ENCODE results near the gene PTGDS. TPM values are rescaled to one million over a fixed set of nuclear protein-coding genes. Genes with fewer than 3 reads are reported as not detected.

Gene PTGDS
- total RNA-seq, 1 donor from 2014 or later = not detected

GRCh38 chr9:136943291-136944211 lies 33.8 kb upstream of the PTGDS start:
- POLR2A ChIA-PET = interaction anchor here (0.6 to 1.7 kb wide), 10 partner anchors 41 to 479 kb away, joined by 3 to 9 read pairs (median 4); partner anchors contain the start of genes EDF1, EXD3, NOXA1 and PAXX

GRCh38 chr9:136944212-136944518 lies 33.1 kb upstream of the PTGDS start:
- ChIA-PET POLR2A (interaction anchor here (0.6 to 1.7 kb wide), 9 partner anchors 42 to 479 kb away, joined by 3 to 9 read pairs (median 4); partner anchors contain the start of genes EDF1, EXD3, NOXA1 and PAXX), CTCF (interaction anchor here (1.2 to 1.5 kb wide), 3 partner anchors 42 to 100 kb away, joined by 3 to 6 read pairs (median 6); no protein-coding TSS in a partner anchor)
- no peaks in the 10 kb centered on the region for H3K27me3 Mint-ChIP-seq
- peak overlapping the region; percentile 80 for H3K4me3 Mint-ChIP-seq
- ATAC-seq (ENCODE audit: low read depth) (peak; percentile 47), DNase-seq (no peak)
- TF ChIP-seq, protein P1, sequence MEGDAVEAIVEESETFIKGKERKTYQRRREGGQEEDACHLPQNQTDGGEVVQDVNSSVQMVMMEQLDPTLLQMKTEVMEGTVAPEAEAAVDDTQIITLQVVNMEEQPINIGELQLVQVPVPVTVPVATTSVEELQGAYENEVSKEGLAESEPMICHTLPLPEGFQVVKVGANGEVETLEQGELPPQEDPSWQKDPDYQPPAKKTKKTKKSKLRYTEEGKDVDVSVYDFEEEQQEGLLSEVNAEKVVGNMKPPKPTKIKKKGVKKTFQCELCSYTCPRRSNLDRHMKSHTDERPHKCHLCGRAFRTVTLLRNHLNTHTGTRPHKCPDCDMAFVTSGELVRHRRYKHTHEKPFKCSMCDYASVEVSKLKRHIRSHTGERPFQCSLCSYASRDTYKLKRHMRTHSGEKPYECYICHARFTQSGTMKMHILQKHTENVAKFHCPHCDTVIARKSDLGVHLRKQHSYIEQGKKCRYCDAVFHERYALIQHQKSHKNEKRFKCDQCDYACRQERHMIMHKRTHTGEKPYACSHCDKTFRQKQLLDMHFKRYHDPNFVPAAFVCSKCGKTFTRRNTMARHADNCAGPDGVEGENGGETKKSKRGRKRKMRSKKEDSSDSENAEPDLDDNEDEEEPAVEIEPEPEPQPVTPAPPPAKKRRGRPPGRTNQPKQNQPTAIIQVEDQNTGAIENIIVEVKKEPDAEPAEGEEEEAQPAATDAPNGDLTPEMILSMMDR (IDR thresholded peaks at IDR 0.05) = no peak
- H3K36me3 Mint-ChIP-seq (ENCODE audit: low read depth) = peaks cover 33% of the 10 kb centered on the region
- no peaks in the 10 kb centered on the region for H3K9me3 Mint-ChIP-seq
- H3K4me1 Mint-ChIP-seq = peaks cover 9% of the 10 kb centered on the region
- intact Hi-C loops (cut with micrococcal nuclease) = loop anchor here (1.0 to 10.0 kb wide), 8 partner anchors 42 to 281 kb away; partner anchors contain the start of genes AJM1, CYSRT1, PAXX and PHPT1
- peak overlapping the region; percentile 63 for H3K27ac Mint-ChIP-seq

More at GRCh38 chr9:136943291-136944211, 33.8 kb upstream of the PTGDS start:
- ATAC-seq (ENCODE audit: low read depth) (peak; percentile 3), DNase-seq (no peak)
- H3K4me3 Mint-ChIP-seq = peak overlapping the region; percentile 80
- H3K27me3 Mint-ChIP-seq = no peaks in the 10 kb centered on the region
- no peaks in the 10 kb centered on the region for H3K9me3 Mint-ChIP-seq
- TF ChIP-seq, protein P1 (IDR thresholded peaks at IDR 0.05) = no peak
- H3K4me1 Mint-ChIP-seq = peaks cover 9% of the 10 kb centered on the region
- intact Hi-C loops (cut with micrococcal nuclease) = loop anchor here (1.0 to 10.0 kb wide), 8 partner anchors 41 to 281 kb away; partner anchors contain the start of genes AJM1, CYSRT1, PAXX and PHPT1
- H3K27ac Mint-ChIP-seq = peak overlapping the region; percentile 63
- CTCF ChIA-PET = interaction anchor here (1.3 to 1.5 kb wide), 2 partner anchors 42 to 92 kb away, joined by 6 read pairs; no protein-coding TSS in a partner anchor
- peaks cover 38% of the 10 kb centered on the region for H3K36me3 Mint-ChIP-seq (ENCODE audit: low read depth)

DNA sequence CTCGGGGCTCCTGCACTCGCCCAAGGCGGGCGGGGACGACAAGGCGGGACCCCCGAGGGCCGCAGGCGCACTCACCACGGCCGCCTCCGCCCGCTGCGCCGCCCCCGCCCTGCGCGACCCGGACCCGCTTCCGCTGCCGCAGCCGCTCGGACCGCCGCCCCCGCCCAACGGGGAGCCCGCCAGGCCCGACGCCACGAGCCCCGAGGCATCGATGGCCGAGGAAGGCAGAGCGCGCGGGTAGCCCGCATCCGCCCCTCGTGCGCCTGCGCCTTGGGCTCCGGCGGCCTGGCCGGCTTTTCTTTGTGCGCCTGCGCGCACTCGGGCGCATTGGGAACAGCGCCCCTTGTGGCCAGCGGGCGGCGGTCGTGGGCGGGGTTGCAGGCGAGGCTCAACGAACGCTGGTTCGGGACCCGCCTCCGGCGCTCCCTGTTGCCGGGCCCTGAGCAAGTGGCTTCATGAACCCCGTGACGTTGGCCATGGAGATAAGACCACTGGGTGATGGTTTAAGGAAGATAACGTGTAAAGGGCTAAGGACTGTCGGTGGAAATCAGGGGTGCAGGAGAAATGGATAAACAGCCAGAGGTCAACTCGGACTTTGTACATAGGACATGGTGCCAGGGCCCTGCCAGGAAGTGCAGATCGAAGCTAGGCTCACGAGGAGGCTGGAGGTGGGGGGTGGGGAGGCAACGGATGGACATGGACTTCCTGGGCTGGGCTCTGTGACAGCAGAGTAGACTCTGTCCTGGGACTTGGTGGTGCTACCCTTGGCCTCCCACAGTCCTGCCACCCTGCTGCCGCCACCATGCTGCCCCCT lies 32.6 kb upstream of the PTGDS start, which contains the start of the genes C8G and FBXW5:
Gene C8G, plus strand, starts transcription at position 725 of the 814 bp plus-strand sequence. Its CDS starts 78 bp downstream, at position 803.
Gene FBXW5, minus strand, starts transcription at position 220 of the 814 bp plus-strand sequence. CDS start 655 bp downstream, outside the sequence.
- DNase-seq = peak; percentile 97
- POLR2A ChIA-PET = interaction anchor here (0.7 to 1.7 kb wide), 8 partner anchors 42 to 297 kb away, joined by 3 to 9 read pairs (median 4); partner anchors contain the start of genes EDF1, PAXX, TRAF2 and TUBB4B
- CTCF ChIA-PET = interaction anchor here (1.2 to 1.5 kb wide), 3 partner anchors 43 to 101 kb away, joined by 3 to 6 read pairs (median 6); no protein-coding TSS in a partner anchor

More for the DNA sequence above, 32.6 kb upstream of the PTGDS start, which contains the start of the genes C8G and FBXW5:
- no peaks in the 10 kb centered on the region for H3K27me3 Mint-ChIP-seq
- intact Hi-C loops (cut with micrococcal nuclease) = loop anchor here (1.0 to 10.0 kb wide), 8 partner anchors 42 to 280 kb away; partner anchors contain the start of genes AJM1, CYSRT1, PAXX and PHPT1
- TF ChIP-seq, protein P1 (IDR thresholded peaks at IDR 0.05) = peak; percentile 48
- H3K27ac Mint-ChIP-seq = peak within 1 kb of the TSS; percentile 79
- peak; percentile 90 for ATAC-seq (ENCODE audit: low read depth)
- H3K4me1 Mint-ChIP-seq = peaks cover 9% of the 10 kb centered on the region
- peaks cover 28% of the 10 kb centered on the region for H3K36me3 Mint-ChIP-seq (ENCODE audit: low read depth)
- no peaks in the 10 kb centered on the region for H3K9me3 Mint-ChIP-seq
- peak within 1 kb of the TSS; percentile 80 for H3K4me3 Mint-ChIP-seq
